HL-60 (cell line): ENCODE measurements around the gene TGFBR3.

Experiments used
- REST ChIP-seq: IDR thresholded peaks from 2 replicates; pipeline ENCODE4 v1.6.1; 2012; ENCODE audit warnings: low read depth; ENCODE audit not compliant: insufficient replicate concordance
- TF ChIP-seq, protein P1 (sequence below): IDR thresholded peaks from one replicate; pipeline ENCODE4 v1.5.1; 2011; ENCODE audit warnings: low read length, control low read depth, inconsistent platforms; ENCODE audit not compliant: insufficient read depth

GRCh38 chr1:91831132-91831930 is 54.6 kb downstream of the TGFBR3 start:
- no peak for TF ChIP-seq REST
- TF ChIP-seq, protein P1, sequence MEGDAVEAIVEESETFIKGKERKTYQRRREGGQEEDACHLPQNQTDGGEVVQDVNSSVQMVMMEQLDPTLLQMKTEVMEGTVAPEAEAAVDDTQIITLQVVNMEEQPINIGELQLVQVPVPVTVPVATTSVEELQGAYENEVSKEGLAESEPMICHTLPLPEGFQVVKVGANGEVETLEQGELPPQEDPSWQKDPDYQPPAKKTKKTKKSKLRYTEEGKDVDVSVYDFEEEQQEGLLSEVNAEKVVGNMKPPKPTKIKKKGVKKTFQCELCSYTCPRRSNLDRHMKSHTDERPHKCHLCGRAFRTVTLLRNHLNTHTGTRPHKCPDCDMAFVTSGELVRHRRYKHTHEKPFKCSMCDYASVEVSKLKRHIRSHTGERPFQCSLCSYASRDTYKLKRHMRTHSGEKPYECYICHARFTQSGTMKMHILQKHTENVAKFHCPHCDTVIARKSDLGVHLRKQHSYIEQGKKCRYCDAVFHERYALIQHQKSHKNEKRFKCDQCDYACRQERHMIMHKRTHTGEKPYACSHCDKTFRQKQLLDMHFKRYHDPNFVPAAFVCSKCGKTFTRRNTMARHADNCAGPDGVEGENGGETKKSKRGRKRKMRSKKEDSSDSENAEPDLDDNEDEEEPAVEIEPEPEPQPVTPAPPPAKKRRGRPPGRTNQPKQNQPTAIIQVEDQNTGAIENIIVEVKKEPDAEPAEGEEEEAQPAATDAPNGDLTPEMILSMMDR, result no peak
